Measurements from ENCODE around the gene NAIF1.
"Not testable (repeated sequence)": the region's sequence is repeated elsewhere in the genome, so short reads cannot be mapped to it uniquely, and the experiment has no call there.

Gene NAIF1

DNA sequence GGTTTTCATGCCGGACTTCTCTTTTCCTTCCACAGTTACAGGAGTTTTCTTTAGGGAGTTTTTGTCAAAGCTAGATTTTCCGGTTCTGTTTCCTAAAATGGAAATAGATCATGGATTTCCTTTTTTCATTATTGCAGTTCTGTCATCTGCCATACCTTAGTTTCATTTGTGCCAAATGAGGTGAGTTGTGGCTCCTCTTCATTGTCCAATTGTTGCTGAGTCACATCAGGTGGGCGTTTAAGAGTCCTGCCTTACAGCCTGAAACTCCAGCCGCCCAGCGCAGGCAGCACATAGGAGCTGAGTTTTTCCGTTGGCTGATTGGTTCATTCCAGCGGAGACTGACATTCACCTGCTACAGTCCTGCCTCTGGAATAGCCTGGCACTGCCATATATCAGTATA lies 15.0 kb upstream of the NAIF1 start:
- no peak for DNase-seq

DNA sequence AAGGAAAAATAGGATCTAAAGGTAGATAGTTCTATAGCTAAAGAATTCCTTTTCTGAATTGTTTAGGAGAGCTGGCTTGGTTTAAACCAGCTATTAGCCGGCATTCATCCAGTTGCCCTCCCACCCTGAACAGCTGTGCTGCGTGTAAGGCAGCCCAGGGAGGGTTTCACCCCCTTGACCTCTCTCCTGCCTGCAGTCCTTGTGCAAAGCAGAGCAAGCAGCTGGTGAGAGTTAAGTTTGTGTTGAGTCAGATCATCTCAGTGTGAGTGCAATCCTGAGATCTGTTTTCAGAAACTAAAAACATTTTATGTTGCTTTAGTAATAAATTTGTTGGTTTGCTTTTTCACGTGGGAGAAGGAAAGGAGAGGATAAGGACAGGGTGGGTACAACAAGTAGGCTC lies 13.9 kb upstream of the NAIF1 start:
- DNase-seq = no peak

DNA sequence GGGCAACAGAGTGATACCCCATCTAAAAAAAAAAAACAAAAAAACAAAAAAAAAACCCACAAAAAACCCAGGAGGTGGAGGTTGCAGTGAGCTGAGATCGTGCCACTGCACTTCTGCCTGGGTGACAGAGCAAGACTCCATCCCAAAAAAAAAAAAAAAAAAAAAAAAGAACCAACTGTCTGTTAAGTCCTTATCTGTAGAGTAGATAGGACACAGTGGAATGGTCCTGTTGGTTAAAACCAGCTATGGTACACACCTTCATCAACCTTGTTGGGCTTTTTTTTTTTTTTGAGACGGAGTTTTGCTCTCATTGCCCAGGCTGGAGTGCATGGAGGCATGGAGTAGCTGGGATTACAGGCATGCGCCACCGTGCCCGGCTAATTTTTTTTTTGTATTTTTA lies 13.1 kb upstream of the NAIF1 start:
- no peak for DNase-seq

DNA sequence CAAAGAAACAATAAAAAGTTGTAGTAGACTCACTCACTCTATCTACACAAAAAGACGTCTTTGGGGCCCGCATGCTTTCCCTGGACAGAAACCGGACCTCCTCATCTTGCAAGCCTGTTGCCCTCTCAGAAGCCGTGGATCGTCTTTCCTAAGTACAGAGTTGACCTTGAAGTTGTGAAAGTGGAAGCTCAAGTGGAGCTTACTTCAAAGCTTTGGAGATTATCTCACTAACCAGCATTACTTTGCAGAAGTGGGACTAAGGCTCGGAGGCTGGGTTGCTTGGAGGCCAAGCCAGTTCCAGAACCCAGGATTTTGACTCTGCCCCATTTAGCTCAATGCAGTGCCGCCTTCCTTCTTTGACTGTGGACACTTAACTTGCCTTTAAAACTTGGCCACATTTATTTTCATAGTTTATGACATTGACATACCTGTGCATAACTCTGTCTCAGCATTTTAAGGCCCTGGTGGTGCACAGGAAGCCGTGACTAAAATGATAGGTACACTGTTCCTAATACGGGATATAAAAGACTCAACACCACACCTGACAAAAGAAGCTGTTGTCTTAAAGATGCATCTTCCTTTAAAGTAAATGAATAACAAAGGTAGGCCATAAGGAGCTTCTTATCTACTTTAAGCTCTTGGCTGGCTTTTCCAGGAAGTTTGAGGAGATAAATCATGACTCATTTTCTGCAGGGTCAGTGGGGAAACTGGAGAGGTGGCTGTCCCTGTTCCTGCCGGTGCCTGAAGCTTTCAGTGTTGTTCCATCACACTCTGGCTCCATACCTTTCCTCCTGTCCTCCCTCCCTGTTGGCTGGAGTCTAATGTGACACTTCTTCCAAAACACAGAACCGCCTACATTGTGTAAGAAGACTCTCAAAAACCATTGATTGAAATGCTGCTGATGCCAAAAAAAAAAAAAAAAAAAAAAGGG lies 11.6 kb upstream of the NAIF1 start:
- DNase-seq = no peak

DNA sequence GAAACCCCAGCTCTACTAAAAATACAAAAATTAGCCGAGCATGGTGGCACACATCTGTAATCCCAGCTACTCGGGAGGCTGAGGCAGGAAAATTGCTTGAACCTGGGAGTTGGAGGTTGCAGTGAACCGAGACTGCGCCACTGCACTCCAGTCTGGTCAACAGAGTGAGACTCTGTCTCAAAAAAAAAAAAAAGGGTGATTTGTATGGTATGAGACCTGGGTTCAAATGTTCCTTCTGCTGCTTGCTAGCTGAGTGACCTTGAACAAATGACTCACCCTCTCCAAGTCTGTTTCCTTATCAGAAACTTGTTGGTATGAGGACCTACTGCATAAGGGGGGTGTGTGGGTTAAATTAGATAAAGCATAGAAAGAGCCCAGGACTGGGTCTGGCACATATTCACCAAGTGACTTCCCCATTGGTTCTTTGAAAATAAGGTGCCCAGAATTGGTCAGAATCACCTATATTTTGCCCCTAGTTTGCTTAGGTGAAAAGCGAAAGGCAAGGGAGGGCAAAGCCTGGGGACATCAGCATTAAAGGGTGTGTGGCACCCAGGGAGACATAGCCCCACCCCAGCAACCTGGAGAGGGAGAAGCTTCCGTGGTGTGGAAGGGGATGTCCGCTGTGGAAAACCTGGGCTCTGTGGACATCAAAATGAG lies 10.9 kb upstream of the NAIF1 start:
- no peak for DNase-seq

DNA sequence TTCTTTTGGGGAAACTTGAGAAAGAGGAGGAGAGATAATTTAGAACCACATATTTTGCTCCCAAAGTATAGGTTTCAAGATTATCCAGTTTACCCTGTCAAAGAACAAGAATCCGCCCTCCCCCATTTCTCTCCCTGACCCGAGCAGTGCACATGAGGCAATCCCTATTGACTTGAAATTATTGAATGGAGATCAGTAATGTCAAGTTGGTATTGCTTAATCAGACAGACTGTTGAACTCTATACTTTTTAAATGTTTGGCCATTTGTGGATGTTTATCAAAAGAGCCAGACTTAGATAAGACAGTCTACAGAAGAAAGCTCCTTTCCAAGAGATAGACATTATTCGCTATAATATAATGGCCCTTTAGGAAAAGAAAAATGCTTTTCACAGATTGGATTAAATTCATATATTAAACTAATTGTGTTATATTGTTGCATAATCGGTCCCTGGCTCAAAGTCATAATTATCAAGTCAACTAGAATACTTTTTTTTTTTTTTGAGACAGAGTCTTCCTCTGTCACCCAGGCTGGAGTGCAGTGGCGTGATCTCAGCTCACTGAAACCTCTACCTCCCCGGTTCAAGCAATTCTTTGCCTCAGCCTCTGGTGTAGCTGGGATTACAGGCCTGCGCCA lies 6.2 kb upstream of the NAIF1 start:
- DNase-seq = no peak

DNA sequence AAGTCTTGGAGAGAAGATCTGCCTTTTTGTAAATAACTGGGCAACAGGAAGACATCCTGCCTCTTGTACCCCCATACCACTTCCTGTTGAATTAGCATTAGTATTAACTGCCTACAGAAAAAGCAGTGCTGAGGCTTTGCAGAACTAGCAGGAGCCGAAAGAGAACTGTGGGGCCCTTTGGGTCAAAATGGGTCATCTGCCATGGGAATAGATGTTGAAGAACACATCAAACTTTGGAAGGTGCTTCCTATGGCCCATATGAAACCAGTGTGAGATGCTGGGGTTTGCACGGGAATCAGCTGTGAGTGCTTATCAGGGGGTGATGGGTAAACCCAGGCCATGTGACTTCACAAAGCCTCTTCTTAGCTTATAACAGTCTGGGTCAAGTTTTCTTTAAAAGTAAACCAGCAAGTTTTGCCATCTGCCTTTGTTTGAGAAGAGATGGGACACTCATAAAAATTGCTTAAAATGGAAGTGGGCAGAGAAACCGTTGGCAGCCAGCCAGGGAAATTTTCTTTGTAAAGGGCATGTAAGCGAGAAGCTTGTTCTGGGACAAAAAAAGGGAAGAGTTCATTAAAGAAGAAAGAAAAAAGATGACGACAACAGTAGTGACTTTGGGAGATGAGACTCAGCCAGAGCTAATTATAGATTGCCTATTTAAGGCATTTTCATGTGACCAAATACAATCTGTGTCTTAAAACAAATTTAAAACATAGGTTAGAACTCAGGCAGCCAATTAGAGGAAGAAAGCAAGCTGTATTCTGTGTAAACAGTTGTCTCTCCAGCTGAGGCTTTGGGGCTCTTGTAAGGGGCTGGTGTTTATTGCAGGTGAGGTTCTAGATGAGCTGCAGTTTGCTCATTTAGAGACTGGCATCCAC lies 5.3 kb upstream of the NAIF1 start:
- DNase-seq = no peak

DNA sequence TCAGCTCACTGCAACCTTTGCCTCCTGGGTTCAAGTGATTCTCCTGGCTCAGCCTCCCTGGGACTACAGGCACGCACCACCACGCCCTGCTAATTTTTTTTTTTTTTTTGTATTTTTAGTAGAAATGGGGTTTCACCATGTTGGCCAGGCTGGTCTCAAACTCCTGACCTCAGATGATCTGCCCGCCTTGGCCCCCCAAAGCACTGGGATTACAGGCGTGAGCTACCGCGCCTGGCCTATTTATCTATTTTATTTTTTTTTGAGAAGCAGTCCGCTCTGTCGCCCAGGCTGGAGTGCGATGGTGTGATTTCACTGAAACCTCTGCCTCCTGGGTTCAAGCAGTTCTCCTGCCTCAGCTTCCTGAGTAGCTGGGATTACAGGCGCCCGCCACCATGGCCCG lies 4.4 kb upstream of the NAIF1 start:
- DNase-seq = not testable (repeated sequence)

DNA sequence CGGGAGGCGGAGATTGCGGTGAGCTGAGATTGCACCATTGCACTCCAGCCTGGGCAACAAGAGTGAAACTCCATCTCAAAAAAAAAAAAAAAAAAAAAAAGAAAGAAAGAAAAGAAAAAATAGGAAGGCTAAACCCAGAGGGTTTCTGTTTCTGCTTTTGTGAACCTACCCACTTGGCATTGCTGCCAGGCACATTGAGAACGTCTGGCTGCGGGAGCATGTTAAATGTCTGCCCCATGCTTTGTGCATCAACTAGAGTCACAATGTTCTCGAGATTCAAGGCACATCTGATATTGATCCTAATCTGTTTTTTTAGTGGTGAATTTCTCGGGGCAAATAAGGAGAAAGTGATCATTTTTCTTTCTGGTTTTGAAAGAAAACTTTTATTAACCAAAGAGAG lies 3.8 kb upstream of the NAIF1 start:
- DNase-seq = no peak

DNA sequence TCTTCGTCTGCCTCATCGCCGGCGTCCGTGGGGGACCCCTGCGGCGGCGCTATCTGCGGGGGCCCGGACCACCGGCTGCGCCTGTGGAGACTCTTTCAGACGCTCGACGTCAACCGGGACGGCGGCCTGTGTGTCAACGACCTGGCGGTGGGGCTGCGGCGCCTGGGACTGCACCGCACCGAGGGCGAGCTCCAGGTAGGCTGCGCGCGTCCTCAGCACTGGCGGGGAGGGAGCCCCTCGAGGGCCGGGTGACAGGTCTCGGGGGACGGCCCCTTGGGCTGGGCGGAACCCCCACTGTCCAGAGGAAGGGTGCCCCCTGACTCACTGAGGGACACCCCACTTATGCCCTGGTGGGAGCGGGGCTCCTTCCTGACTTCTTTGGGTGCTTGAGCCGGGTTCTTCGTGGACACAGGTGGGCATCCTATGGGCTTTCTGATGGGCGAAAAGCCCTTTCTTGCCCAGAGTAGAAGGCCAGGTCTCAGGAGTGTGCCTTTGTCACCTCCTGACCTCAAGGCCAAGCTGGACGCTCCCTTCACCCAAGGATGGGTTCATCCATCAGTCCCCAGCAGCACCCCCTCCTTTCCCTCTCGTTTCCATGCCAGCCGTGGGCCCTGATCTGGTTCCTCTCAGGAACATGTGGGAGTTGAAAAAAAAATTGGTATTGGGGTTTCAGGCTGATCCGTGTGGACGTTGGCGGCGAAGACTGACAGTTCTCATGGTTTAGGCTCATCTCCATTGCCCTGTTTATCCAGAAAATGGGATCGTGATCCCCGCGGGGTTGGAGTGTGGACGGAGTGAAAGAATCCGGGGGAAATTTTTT lies 1.5 kb upstream of the NAIF1 start:
- no peak for DNase-seq

DNA sequence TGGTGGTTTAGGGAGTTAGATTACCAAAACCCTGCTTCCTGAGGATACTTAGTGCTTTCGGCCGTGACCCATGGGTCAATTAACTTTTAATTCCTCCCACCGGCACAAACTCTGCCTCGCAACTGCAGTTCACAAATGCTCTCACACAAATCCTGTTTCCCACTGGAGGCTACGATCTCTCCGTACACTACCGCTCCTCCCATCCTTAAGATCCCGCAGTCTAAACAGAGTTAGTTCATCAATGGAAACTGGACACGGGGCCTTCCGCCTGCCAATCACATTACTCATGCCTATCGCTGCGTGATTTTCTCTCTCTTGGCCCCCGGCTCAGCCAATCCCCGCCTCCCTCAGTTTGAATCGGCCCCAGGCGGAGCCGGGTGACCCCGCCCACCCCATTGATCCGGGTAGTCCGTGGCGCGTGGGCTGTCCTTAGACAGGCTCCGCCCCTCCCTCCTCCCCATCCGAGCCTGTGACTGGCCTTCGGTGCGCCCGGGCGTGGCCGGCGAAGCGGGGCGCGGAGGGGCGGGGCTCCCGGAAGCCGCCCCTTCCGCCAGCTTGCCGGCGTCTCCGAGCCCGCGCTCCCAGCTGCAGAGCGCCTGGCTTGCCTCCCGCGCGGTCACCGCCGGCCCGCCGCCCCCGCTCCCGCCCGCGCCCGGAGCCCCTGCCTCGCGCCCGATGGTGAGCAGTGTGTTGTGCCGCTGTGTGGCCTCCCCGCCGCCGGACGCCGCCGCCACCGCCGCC lies 695 bp upstream of the NAIF1 start, which contains the start of gene SLC25A25:
SLC25A25 (plus strand) TSS at position 588 of the 741 bp plus-strand sequence; CDS start at position 676, 88 bp downstream.
- DNase-seq = peak; percentile 100

DNA sequence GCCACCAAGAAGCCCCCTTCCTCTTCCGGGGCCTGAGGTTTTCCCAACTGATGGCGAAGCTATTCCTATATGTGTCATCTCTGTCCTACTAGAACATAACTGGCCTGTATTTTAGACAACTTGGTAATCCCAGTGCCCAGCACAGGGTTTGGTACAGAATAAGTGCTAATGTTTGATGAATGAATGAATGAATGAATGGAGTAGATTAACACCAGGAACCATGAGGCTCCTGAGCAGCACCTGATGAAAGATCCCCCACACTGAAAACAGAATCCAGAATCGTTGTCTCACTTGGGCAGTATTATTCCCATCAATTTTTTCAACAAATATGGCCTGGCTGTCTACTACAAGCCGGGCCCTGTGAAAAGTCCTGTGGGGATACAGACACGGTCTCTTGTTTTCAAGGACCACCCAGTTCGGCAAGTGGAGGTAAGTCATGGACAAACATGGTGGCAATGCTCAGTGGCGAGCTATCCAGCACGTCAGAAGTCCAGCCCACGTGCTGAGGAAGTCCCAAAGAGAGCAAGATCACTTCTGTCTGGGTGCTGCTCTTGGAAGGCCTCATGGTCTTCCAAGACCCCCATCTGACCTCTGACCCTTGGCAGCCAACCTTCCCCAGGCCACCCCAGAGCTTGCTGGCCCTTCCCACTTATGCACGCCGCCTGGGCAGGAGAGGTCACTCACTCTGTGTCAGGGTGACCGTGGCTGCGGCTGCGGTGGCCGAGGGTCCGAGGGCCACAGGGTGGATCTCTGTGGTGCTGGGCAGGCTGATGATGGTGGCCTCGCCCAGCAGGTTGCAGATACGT lies 1.0 kb downstream of the NAIF1 start:
- DNase-seq = no peak

DNA sequence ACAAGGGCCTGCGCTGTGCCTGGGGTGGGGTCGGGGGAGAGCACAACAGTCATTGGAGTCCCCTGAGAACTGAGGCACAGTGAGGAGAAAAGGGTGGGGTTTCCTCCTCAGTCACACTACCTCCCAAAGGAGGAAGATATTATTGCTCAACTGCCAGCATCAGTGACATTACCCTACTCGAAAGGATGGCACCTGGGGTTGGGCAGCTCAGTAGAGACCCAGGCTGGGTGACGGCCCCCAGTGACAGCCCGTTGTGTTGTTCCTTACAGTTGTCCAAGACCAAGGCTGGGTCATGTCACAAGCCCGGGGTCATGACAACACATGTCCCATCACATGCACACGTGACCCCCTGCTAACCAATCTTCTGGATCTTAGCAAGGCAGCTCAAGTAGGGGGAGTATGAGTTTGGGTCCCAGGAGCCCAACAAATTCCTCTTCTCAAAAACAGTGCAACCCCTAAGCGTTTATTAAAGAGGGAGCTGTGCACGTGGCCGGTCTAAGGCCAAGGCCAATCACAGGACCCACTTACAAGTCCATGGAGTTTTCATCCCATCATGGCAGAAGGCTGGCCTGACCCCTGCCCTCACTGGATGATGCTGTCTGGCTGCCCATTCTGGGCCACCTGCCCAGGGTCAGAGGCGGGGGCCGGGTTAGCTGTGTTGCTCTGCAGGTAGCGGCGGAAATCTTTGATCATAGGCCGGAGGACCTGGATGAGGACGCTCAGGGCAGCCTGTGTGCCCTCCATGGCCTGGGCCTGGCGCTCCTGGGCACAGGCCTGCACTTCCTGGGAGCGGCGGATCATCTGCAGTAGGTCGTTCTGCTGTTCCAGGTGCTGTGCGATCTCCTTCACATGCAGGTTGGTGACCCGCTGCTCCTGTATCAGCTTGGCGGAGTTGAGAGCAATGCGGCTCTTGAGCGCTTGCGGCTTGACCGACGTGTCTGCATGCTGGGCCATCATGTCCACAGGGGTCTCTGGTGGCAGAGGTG lies 4.0 kb downstream of the NAIF1 start:
- no peak for DNase-seq

DNA sequence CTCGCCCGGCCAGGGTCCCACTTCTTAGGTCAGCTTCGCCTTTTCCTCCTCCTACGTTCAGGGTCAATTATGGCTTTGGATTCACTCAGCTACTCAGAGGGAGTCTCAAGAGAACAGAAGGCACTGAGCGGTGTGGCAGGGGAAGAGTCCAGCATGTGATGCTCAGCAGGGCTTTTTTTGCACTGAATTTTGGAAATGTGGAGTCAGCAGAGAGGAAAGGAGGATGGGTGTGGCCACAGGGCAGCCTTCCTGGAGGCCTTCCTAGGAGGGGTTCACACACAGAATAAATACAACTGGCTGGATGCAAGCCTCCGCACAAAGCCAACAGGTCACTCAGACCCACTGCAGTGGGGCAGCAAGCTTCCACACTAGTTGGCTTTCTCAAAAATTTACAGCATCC lies 4.8 kb downstream of the NAIF1 start:
- DNase-seq = no peak

DNA sequence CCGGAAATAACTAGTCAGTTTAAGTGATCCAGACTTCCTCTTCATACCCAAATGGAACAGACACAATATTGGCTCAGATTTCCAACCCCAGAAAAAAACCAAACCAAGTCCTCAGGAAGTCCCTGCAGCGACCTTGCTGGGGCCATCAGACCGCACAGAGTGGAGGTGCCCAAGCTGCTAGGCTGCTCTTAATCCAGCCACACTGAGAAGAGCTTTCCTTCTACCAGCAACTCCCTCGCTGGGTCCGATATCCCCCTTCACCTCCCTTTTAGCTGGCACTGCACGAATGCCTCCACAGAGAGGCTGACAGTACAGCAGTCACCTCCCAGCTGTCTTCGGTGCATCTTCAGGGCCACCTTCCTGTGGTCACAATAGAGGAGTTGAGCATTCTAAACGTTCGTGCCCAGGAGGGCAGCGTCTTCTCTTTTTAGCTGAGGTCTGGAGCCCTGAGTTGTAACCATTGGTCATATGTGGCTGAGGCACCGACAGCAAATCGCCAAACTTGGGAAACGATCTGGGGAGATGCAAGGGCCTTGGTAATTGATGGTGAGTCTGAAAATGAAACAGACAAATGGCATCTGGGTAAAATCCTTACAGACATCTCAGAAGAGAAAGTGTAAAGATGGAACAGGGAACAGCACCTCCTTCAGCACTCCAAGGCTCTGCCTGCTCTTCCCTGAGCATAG lies 5.7 kb downstream of the NAIF1 start:
- no peak for DNase-seq

DNA sequence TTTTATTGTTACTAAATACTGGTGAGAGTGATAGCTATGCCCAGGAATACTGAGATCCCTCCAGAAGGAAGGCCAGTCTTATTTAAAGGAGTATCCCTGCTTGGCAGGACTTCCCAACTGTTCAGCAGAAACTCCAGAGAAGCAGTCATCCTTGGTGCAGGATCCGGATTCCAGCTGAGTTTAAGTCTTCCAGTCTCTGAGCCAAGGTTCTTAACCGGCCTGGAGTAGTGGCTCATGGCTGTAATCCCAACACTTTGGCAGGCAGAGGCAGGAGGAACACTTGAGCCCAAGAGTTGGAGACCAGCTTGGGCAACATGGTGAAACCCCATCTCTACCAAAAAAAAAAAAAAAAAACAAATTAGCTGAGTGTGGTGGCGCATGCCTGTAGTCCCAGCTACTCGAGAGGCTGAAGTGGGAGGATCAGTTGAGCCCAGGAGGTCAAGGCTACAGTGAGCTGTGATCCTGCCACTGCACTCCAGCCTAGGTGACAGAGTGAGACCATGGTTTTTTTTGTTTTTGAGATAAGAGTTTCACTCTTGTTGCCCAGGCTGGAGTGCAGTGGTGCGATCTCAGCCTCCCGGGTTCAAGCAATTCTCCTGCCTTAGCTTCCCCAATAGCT lies 7.6 kb downstream of the NAIF1 start:
- DNase-seq = no peak

DNA sequence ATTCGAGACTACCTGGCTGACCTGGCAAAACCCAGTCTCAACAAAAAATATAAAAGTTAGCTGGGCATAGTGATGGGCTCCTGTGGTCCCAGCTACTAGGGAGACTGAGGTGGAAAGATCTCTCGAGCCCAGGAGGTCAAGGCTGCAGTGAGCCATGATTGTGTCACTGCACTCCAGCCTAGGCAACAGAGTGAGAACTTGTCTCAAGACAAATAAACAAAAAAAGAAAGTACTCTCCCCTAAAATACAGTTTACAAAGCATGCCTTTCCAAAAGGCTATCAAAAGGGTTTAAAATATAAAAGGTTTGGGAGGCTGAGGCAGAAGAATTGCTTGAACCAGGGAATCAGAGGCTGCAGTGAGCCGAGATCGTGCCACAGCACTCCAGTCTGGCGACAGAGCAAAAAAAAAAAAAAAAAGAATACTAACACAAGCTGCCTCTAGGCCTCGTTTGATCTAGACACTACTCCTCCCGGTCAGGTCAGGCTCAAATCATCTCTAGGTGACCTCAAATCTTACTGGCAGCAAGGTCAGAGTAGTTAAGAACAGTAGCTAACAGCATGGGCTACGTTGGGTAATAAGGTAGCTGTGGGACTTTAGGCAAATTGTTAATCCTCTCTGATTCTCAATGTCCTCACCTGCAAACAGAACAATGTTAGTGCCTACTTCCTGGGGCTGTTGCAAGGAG lies 9.3 kb downstream of the NAIF1 start:
- DNase-seq = no peak
